Measurements from ENCODE around the gene KIF19.
"Not testable (repeated sequence)": the region's sequence is repeated elsewhere in the genome, so short reads cannot be mapped to it uniquely, and the experiment has no call there.

Gene KIF19

GRCh38 chr17:74387365-74388218, 61.6 kb downstream of the KIF19 start:
- in situ Hi-C loops (cut with MboI; ENCODE audit: low sequenced_read_pairs) = no loop called here

GRCh38 chr17:74389084-74389753, 63.2 kb downstream of the KIF19 start:
- in situ Hi-C loops (cut with MboI; ENCODE audit: low sequenced_read_pairs) = no loop called here

- in situ Hi-C loops (cut with MboI; ENCODE audit: low sequenced_read_pairs) = no loop called here
Measured at GRCh38 chr17:74389937-74390679, 64.1 kb downstream of the KIF19 start.

GRCh38 chr17:74390680-74391653, 64.9 kb downstream of the KIF19 start:
- in situ Hi-C loops (cut with MboI; ENCODE audit: low sequenced_read_pairs) = no loop called here

- in situ Hi-C loops (cut with MboI; ENCODE audit: low sequenced_read_pairs) = no loop called here
Measured at GRCh38 chr17:74391771-74392170, 65.7 kb downstream of the KIF19 start.

GRCh38 chr17:74392848-74393247, 66.8 kb downstream of the KIF19 start:
- in situ Hi-C loops (cut with MboI; ENCODE audit: low sequenced_read_pairs) = no loop called here

GRCh38 chr17:74393346-74393942, 67.4 kb downstream of the KIF19 start:
- in situ Hi-C loops (cut with MboI; ENCODE audit: low sequenced_read_pairs) = no loop called here

GRCh38 chr17:74394275-74394950, 68.4 kb downstream of the KIF19 start:
- in situ Hi-C loops (cut with MboI; ENCODE audit: low sequenced_read_pairs) = no loop called here

GRCh38 chr17:74394977-74395376, 69.0 kb downstream of the KIF19 start:
- in situ Hi-C loops (cut with MboI; ENCODE audit: low sequenced_read_pairs) = no loop called here

- in situ Hi-C loops (cut with MboI; ENCODE audit: low sequenced_read_pairs) = no loop called here
Measured at GRCh38 chr17:74396567-74396966, 70.5 kb downstream of the KIF19 start.

- in situ Hi-C loops (cut with MboI; ENCODE audit: low sequenced_read_pairs) = no loop called here
Measured at GRCh38 chr17:74402048-74402447, 76.0 kb downstream of the KIF19 start.

GRCh38 chr17:74403512-74404137, 77.6 kb downstream of the KIF19 start:
- in situ Hi-C loops (cut with MboI; ENCODE audit: low sequenced_read_pairs) = no loop called here

- in situ Hi-C loops (cut with MboI; ENCODE audit: low sequenced_read_pairs) = no loop called here
Measured at GRCh38 chr17:74404218-74404617, 78.2 kb downstream of the KIF19 start.

GRCh38 chr17:74404789-74405188, 78.8 kb downstream of the KIF19 start:
- in situ Hi-C loops (cut with MboI; ENCODE audit: low sequenced_read_pairs) = no loop called here

- in situ Hi-C loops (cut with MboI; ENCODE audit: low sequenced_read_pairs) = not testable (repeated sequence)
Measured at GRCh38 chr17:74405311-74405710, 79.3 kb downstream of the KIF19 start.
